Neural progenitor cell (in vitro differentiated cells): Measurements from ENCODE around the gene STAC2. TPM values are rescaled to one million over a fixed set of nuclear protein-coding genes. Genes with fewer than 3 reads are reported as not detected.

ENCODE experiments used
- DNase-seq: peaks from one replicate; pipeline ENCODE4 v3.0.0-alpha.2; 2016; ENCODE audit warnings: low spot score
- H2AFZ ChIP-seq: fragments of 200-600 bp; sonication (generic); replicated peaks from 2 replicates; pipeline ENCODE4 v1.6.1; 2016; ENCODE audit warnings: antibody characterized with exemption
- H3F3A ChIP-seq: fragments of 200-600 bp; sonication (generic); 2 replicates; pipeline ENCODE4 v1.6.1; 2016; ENCODE audit warnings: antibody characterized with exemption, low read depth
- H3K27ac ChIP-seq: fragments of 200-600 bp; sonication (generic); 2 replicates; pipeline ENCODE4 v1.5.1; 2016; ENCODE audit warnings: mild to moderate bottlenecking
- H3K27me3 ChIP-seq: fragments of 200-600 bp; sonication (generic); 2 replicates; pipeline ENCODE4 v1.6.1; 2016; ENCODE audit warnings: mild to moderate bottlenecking, moderate library complexity
- H3K36me3 ChIP-seq: fragments of 200-600 bp; sonication (generic); 2 replicates; pipeline ENCODE4 v1.5.1; 2016
- H3K4me1 ChIP-seq: fragments of 200-600 bp; sonication (generic); 2 replicates; pipeline ENCODE4 v1.6.1; 2016; ENCODE audit warnings: mixed run types
- H3K4me2 ChIP-seq: fragments of 200-600 bp; sonication (generic); 2 replicates; pipeline ENCODE4 v1.6.1; 2016
- H3K4me3 ChIP-seq: fragments of 200-600 bp; sonication (generic); 2 replicates; pipeline ENCODE4 v1.5.1; 2016
- H3K79me2 ChIP-seq: fragments of 200-600 bp; sonication (generic); 2 replicates; pipeline ENCODE4 v1.6.1; 2016; ENCODE audit warnings: low read depth
- H3K9ac ChIP-seq: fragments of 200-600 bp; sonication (generic); 2 replicates; pipeline ENCODE4 v1.6.1; 2016
- H3K9me3 ChIP-seq: fragments of 200-600 bp; sonication (generic); 2 replicates; pipeline ENCODE4 v1.5.1; 2016; ENCODE audit warnings: low read depth
- H4K20me1 ChIP-seq: fragments of 200-600 bp; sonication (generic); 2 replicates; pipeline ENCODE4 v1.6.1; 2016; ENCODE audit warnings: low read depth
- H3K27ac Mint-ChIP-seq: 3 replicates; pipeline ENCODE4 v1.8.0; 2021; ENCODE audit warnings: mixed read lengths
- H3K27me3 Mint-ChIP-seq: 2 replicates; pipeline ENCODE4 v1.8.0; 2022; ENCODE audit warnings: low read depth, mild to moderate bottlenecking, inconsistent platforms, moderate library complexity, mixed read lengths; ENCODE audit not compliant: insufficient read depth
- H3K36me3 Mint-ChIP-seq: 3 replicates; pipeline ENCODE4 v1.8.0; 2021; ENCODE audit warnings: mixed read lengths
- H3K4me1 Mint-ChIP-seq: 3 replicates; pipeline ENCODE4 v1.8.0; 2021; ENCODE audit warnings: mixed read lengths
- H3K4me3 Mint-ChIP-seq: 3 replicates; pipeline ENCODE4 v1.8.0; 2021; ENCODE audit warnings: mild to moderate bottlenecking, moderate library complexity, mixed read lengths
- H3K9me3 Mint-ChIP-seq: 3 replicates; pipeline ENCODE4 v1.8.0; 2020; ENCODE audit warnings: mixed read lengths
- EZH2 ChIP-seq: fragments of 200-600 bp; sonication (generic); IDR thresholded peaks from 2 replicates; pipeline ENCODE4 v1.6.1; 2017; ENCODE audit warnings: antibody characterized with exemption, mild to moderate bottlenecking, moderate library complexity
- EZH2phosphoT487 ChIP-seq: fragments of 200-600 bp; sonication (generic); IDR thresholded peaks from 2 replicates; pipeline ENCODE4 v1.6.1; 2017; ENCODE audit warnings: antibody characterized with exemption
- total RNA-seq: library from RNA; depleted of rRNA; stranded (reverse); fragments of >200 nt; gene quantifications from 2 replicates; pipeline ENCODE4 v1.2.3, GENCODE V29; 2015; ENCODE audit warnings: low replicate concordance
- TF ChIP-seq, protein P1 (sequence below): fragments of 200-600 bp; sonication (generic); IDR thresholded peaks from 2 replicates; pipeline ENCODE4 v1.5.1; 2017; ENCODE audit warnings: antibody characterized with exemption, mild to moderate bottlenecking

The STAC2 gene
- total RNA-seq, 1 donor from 2014 or later, result 0.13 TPM

DNA sequence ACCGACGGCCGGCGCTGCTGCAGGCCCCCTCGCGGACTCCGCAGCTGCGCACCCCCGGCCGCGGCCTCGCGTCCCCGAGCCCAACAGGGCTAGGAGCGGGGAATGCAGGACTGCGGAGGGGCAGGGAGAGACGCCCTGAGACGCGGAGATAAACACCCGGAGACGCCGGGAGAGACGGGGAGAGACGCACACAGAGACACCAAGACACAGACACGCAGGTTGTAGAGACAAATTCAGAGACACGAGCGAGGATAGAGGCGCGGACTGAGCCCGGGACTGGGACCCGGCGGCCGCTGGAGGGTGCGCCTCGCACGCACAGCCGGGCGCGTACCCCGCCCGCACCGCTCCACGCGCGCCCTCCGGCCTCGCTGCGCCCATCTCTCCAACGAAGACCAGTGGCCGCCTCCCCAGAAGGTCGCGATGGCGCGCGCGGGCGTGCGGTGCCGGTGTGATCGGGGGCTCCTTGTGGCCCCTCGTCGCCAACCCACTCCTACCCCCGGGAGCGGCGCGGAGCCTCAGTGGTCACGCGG, 902 bp downstream of the STAC2 start:
- no peak overlapping the region for H3K27ac Mint-ChIP-seq
- Histone ChIP-seq H3K4me1 (peaks cover 12% of the 10 kb centered on the region), H3K4me3 (peak overlapping the region; percentile 46), H2AFZ (no peak overlapping the region), H3K27me3 (peaks cover 61% of the 10 kb centered on the region), H3K4me2 (peak overlapping the region; percentile 70), H3K9me3 (no peaks in the 10 kb centered on the region), H3K9ac (no peak overlapping the region), H3K27ac (no peak overlapping the region), H3K79me2 (no peaks in the 10 kb centered on the region), H4K20me1 (peaks cover 10% of the 10 kb centered on the region), H3F3A (peaks cover 12% of the 10 kb centered on the region), H3K36me3 (no peaks in the 10 kb centered on the region)
- peak; percentile 49 for DNase-seq
- no peaks in the 10 kb centered on the region for H3K36me3 Mint-ChIP-seq
- peaks cover 31% of the 10 kb centered on the region for H3K27me3 Mint-ChIP-seq
- no peaks in the 10 kb centered on the region for H3K9me3 Mint-ChIP-seq
- TF ChIP-seq EZH2 (peak; percentile 100), EZH2phosphoT487 (peak; percentile 95)
- TF ChIP-seq, protein P1, sequence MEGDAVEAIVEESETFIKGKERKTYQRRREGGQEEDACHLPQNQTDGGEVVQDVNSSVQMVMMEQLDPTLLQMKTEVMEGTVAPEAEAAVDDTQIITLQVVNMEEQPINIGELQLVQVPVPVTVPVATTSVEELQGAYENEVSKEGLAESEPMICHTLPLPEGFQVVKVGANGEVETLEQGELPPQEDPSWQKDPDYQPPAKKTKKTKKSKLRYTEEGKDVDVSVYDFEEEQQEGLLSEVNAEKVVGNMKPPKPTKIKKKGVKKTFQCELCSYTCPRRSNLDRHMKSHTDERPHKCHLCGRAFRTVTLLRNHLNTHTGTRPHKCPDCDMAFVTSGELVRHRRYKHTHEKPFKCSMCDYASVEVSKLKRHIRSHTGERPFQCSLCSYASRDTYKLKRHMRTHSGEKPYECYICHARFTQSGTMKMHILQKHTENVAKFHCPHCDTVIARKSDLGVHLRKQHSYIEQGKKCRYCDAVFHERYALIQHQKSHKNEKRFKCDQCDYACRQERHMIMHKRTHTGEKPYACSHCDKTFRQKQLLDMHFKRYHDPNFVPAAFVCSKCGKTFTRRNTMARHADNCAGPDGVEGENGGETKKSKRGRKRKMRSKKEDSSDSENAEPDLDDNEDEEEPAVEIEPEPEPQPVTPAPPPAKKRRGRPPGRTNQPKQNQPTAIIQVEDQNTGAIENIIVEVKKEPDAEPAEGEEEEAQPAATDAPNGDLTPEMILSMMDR, result no peak
- H3K4me1 Mint-ChIP-seq, result peaks cover 17% of the 10 kb centered on the region
- peak overlapping the region; percentile 84 for H3K4me3 Mint-ChIP-seq

GRCh38 chr17:39223907-39224777, 1.6 kb downstream of the STAC2 start:
- no peak overlapping the region for H3K9ac ChIP-seq
- H3K4me3 Mint-ChIP-seq, result peak overlapping the region; percentile 77
- no peaks in the 10 kb centered on the region for H3K79me2 ChIP-seq
- no peak overlapping the region for H3K27ac ChIP-seq
- peaks cover 68% of the 10 kb centered on the region for H3K27me3 ChIP-seq
- DNase-seq, result no peak
- peaks cover 12% of the 10 kb centered on the region for H3K4me1 Mint-ChIP-seq
- H3K36me3 Mint-ChIP-seq, result no peaks in the 10 kb centered on the region
- H4K20me1 ChIP-seq, result peaks cover 10% of the 10 kb centered on the region
- H3K4me1 ChIP-seq, result peaks cover 12% of the 10 kb centered on the region
- H3K4me2 ChIP-seq, result peak overlapping the region; percentile 70
- no peak overlapping the region for H2AFZ ChIP-seq
- H3K27ac Mint-ChIP-seq, result no peak overlapping the region
- no peaks in the 10 kb centered on the region for H3K9me3 ChIP-seq
- H3K27me3 Mint-ChIP-seq, result peaks cover 33% of the 10 kb centered on the region
- no peaks in the 10 kb centered on the region for H3K36me3 ChIP-seq
- H3K4me3 ChIP-seq, result peak overlapping the region; percentile 46
- TF ChIP-seq, protein P1, result no peak
- TF ChIP-seq EZH2 (no peak), EZH2phosphoT487 (no peak)
- no peaks in the 10 kb centered on the region for H3K9me3 Mint-ChIP-seq
- peaks cover 12% of the 10 kb centered on the region for H3F3A ChIP-seq

GRCh38 chr17:39222866-39223834, 2.6 kb downstream of the STAC2 start:
- peaks cover 10% of the 10 kb centered on the region for H3K4me1 Mint-ChIP-seq
- no peak overlapping the region for H3K4me2 ChIP-seq
- peaks cover 41% of the 10 kb centered on the region for H3K27me3 Mint-ChIP-seq
- H3K27me3 ChIP-seq, result peaks cover 78% of the 10 kb centered on the region
- H3K4me3 ChIP-seq, result no peak overlapping the region
- no peak overlapping the region for H2AFZ ChIP-seq
- H3K27ac ChIP-seq, result no peak overlapping the region
- H3K9me3 Mint-ChIP-seq, result no peaks in the 10 kb centered on the region
- H3K27ac Mint-ChIP-seq, result no peak overlapping the region
- TF ChIP-seq EZH2 (no peak), EZH2phosphoT487 (no peak)
- TF ChIP-seq, protein P1, result no peak
- peaks cover 10% of the 10 kb centered on the region for H4K20me1 ChIP-seq
- H3K4me1 ChIP-seq, result peaks cover 12% of the 10 kb centered on the region
- DNase-seq, result no peak
- no peaks in the 10 kb centered on the region for H3K36me3 ChIP-seq
- H3F3A ChIP-seq, result peaks cover 12% of the 10 kb centered on the region
- H3K4me3 Mint-ChIP-seq, result peak overlapping the region; percentile 77
- H3K36me3 Mint-ChIP-seq, result no peaks in the 10 kb centered on the region
- no peak overlapping the region for H3K9ac ChIP-seq
- no peaks in the 10 kb centered on the region for H3K9me3 ChIP-seq
- H3K79me2 ChIP-seq, result no peaks in the 10 kb centered on the region
